ENCODE measurements around the gene EMSY.

GRCh38 chr11:76597533-76598425 is 153.0 kb downstream of the EMSY start:
- TF ChIP-seq CTCF (IDR thresholded peaks at IDR 0.05) (no peak), POLR2A (IDR thresholded peaks at IDR 0.05) (no peak), POLR2AphosphoS5 (IDR thresholded peaks at IDR 0.05) (no peak)

Data from prostate gland (tissue), 2 donors.